Astrocyte (in vitro differentiated cells and primary cell): ENCODE data around the gene FRMD6. TPM values are rescaled to one million over a fixed set of nuclear protein-coding genes. Genes with fewer than 3 reads are reported as not detected.
A peak's percentile ranks its signal among the peaks of the same experiment; 100 is the strongest.

Source experiments
- DNase-seq: peaks from one replicate; pipeline ENCODE4 v3.0.0-alpha.2; 2010; ENCODE audit warnings: low read depth
- FAIRE-seq: peaks from 2 replicates; lab custom pipeline; 2011; peaks lifted over from hg19 to GRCh38; lab: Jason Lieb, UNC
- H2AFZ ChIP-seq: 2 replicates; pipeline ENCODE4 v1.6.0; 2012; ENCODE audit warnings: low read depth, low read length, inconsistent platforms
- H3K27ac ChIP-seq: 2 replicates; pipeline ENCODE4 v1.5.1; 2011; ENCODE audit warnings: low read depth, low read length, inconsistent platforms
- H3K27me3 ChIP-seq: 2 replicates; pipeline ENCODE4 v1.6.0; 2011; ENCODE audit warnings: low read length, inconsistent platforms; ENCODE audit not compliant: insufficient read depth
- H3K36me3 ChIP-seq: 2 replicates; pipeline ENCODE4 v1.5.1; 2011; ENCODE audit warnings: low read length, inconsistent platforms; ENCODE audit not compliant: insufficient read depth
- H3K4me1 ChIP-seq: 2 replicates; pipeline ENCODE4 v1.5.1; 2011; ENCODE audit warnings: low read length, inconsistent platforms; ENCODE audit not compliant: insufficient read depth
- H3K4me2 ChIP-seq: 2 replicates; pipeline ENCODE4 v1.6.0; 2012; ENCODE audit warnings: low read length, inconsistent platforms
- H3K4me3 ChIP-seq: 2 replicates; pipeline ENCODE4 v1.5.1; 2011; ENCODE audit warnings: low read depth, mild to moderate bottlenecking, low read length, inconsistent platforms; ENCODE audit not compliant: insufficient read depth
- H3K79me2 ChIP-seq: 2 replicates; pipeline ENCODE4 v1.6.0; 2012; ENCODE audit warnings: mild to moderate bottlenecking, low read length, inconsistent platforms; ENCODE audit not compliant: insufficient read depth
- H3K9ac ChIP-seq: 2 replicates; pipeline ENCODE4 v1.6.0; 2012; ENCODE audit warnings: mild to moderate bottlenecking, low read length, inconsistent platforms
- H3K9me3 ChIP-seq: 2 replicates; pipeline ENCODE4 v1.5.1; 2012; ENCODE audit warnings: low read depth, mild to moderate bottlenecking, low read length, inconsistent platforms; ENCODE audit not compliant: insufficient read depth
- H4K20me1 ChIP-seq: 2 replicates; pipeline ENCODE4 v1.6.0; 2012; ENCODE audit warnings: low read length, inconsistent platforms; ENCODE audit not compliant: insufficient read depth
- H3K27ac Mint-ChIP-seq: one replicate; pipeline ENCODE4 v1.8.0; 2021; ENCODE audit warnings: mild to moderate bottlenecking, mixed read lengths; ENCODE audit not compliant: unreplicated experiment
- H3K27me3 Mint-ChIP-seq: one replicate; pipeline ENCODE4 v1.8.0; 2021; ENCODE audit warnings: low read depth, mixed read lengths; ENCODE audit not compliant: unreplicated experiment
- H3K36me3 Mint-ChIP-seq: one replicate; pipeline ENCODE4 v1.8.0; 2021; ENCODE audit warnings: low read depth, mixed read lengths; ENCODE audit not compliant: unreplicated experiment
- H3K4me1 Mint-ChIP-seq: one replicate; pipeline ENCODE4 v1.8.0; 2021; ENCODE audit warnings: low read depth, mixed read lengths; ENCODE audit not compliant: unreplicated experiment
- H3K4me3 Mint-ChIP-seq: one replicate; pipeline ENCODE4 v1.8.0; 2021; ENCODE audit warnings: mild to moderate bottlenecking, moderate library complexity, mixed read lengths; ENCODE audit not compliant: unreplicated experiment
- H3K9me3 Mint-ChIP-seq: one replicate; pipeline ENCODE4 v1.8.0; 2021; ENCODE audit warnings: mild to moderate bottlenecking, mixed read lengths; ENCODE audit not compliant: unreplicated experiment
- EZH2 ChIP-seq: IDR thresholded peaks from 2 replicates; pipeline ENCODE4 v1.6.1; 2012; ENCODE audit warnings: mild to moderate bottlenecking, low read length, inconsistent platforms; ENCODE audit not compliant: insufficient read depth
- total RNA-seq: library from RNA; stranded (reverse); gene quantifications from 2 replicates; pipeline ENCODE4 v1.2.1, GENCODE V29; 2021
- TF ChIP-seq, protein P1 (sequence below): IDR thresholded peaks from 2 replicates; pipeline ENCODE4 v1.5.1; 2011; ENCODE audit warnings: low read depth, mild to moderate bottlenecking, inconsistent platforms, low read length, moderate library complexity; ENCODE audit not compliant: insufficient read depth

Gene FRMD6
- total RNA-seq, 1 donor from 2014 or later: 492 TPM

- no peak for TF ChIP-seq EZH2
- TF ChIP-seq, protein P1, sequence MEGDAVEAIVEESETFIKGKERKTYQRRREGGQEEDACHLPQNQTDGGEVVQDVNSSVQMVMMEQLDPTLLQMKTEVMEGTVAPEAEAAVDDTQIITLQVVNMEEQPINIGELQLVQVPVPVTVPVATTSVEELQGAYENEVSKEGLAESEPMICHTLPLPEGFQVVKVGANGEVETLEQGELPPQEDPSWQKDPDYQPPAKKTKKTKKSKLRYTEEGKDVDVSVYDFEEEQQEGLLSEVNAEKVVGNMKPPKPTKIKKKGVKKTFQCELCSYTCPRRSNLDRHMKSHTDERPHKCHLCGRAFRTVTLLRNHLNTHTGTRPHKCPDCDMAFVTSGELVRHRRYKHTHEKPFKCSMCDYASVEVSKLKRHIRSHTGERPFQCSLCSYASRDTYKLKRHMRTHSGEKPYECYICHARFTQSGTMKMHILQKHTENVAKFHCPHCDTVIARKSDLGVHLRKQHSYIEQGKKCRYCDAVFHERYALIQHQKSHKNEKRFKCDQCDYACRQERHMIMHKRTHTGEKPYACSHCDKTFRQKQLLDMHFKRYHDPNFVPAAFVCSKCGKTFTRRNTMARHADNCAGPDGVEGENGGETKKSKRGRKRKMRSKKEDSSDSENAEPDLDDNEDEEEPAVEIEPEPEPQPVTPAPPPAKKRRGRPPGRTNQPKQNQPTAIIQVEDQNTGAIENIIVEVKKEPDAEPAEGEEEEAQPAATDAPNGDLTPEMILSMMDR: no peak
- no peak overlapping the region for H2AFZ ChIP-seq
- no peak overlapping the region for H3K27ac ChIP-seq
- H3K4me2 ChIP-seq: no peak overlapping the region
- peaks cover 37% of the 10 kb centered on the region for H4K20me1 ChIP-seq
- Mint-ChIP-seq H3K36me3 (peaks cover 9% of the 10 kb centered on the region), H3K4me1 (peaks cover 54% of the 10 kb centered on the region), H3K27ac (no peak overlapping the region), H3K27me3 (no peaks in the 10 kb centered on the region), H3K9me3 (no peaks in the 10 kb centered on the region), H3K4me3 (no peak overlapping the region)
- H3K9ac ChIP-seq: no peak overlapping the region
- peaks cover 55% of the 10 kb centered on the region for H3K36me3 ChIP-seq
- no peaks in the 10 kb centered on the region for H3K9me3 ChIP-seq
- DNase-seq: no peak
- H3K79me2 ChIP-seq: no peaks in the 10 kb centered on the region
- no peaks in the 10 kb centered on the region for H3K27me3 ChIP-seq
- no peak overlapping the region for H3K4me3 ChIP-seq
- H3K4me1 ChIP-seq: peaks cover 14% of the 10 kb centered on the region
- FAIRE-seq: no peak
Measured at GRCh38 chr14:51730098-51730497, 78.4 kb downstream of the FRMD6 start.

DNA sequence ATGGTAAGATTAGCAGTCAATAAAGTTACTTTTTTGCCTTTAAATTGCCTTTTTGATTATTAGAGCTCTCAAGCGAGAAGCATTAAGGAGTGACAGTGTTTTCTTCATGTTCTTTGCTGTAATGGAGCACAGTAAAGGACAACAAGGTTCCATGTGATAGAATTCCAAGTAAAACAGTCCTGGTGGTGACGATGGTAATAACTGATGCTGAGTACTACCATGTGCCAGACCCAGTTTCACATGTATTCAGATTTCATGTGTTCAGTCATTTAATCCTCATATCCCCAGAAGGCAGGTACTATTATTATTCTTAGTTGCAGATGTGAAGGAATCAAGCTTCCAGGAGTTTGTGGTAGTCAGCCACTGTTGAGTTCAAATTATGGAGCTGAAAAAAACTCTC, 79.0 kb downstream of the FRMD6 start:
- Histone ChIP-seq H3K79me2 (no peaks in the 10 kb centered on the region), H3K36me3 (peaks cover 49% of the 10 kb centered on the region), H3K9me3 (no peaks in the 10 kb centered on the region), H3K27me3 (no peaks in the 10 kb centered on the region), H4K20me1 (peaks cover 33% of the 10 kb centered on the region), H2AFZ (no peak overlapping the region), H3K27ac (no peak overlapping the region), H3K4me1 (peaks cover 8% of the 10 kb centered on the region), H3K4me2 (no peak overlapping the region), H3K9ac (no peak overlapping the region), H3K4me3 (no peak overlapping the region)
- no peak for FAIRE-seq
- Mint-ChIP-seq H3K36me3 (peaks cover 5% of the 10 kb centered on the region), H3K4me1 (peaks cover 48% of the 10 kb centered on the region), H3K9me3 (no peaks in the 10 kb centered on the region), H3K27me3 (no peaks in the 10 kb centered on the region), H3K27ac (peak overlapping the region; percentile 71), H3K4me3 (no peak overlapping the region)
- TF ChIP-seq EZH2: no peak
- TF ChIP-seq, protein P1: no peak
- DNase-seq: no peak

DNA sequence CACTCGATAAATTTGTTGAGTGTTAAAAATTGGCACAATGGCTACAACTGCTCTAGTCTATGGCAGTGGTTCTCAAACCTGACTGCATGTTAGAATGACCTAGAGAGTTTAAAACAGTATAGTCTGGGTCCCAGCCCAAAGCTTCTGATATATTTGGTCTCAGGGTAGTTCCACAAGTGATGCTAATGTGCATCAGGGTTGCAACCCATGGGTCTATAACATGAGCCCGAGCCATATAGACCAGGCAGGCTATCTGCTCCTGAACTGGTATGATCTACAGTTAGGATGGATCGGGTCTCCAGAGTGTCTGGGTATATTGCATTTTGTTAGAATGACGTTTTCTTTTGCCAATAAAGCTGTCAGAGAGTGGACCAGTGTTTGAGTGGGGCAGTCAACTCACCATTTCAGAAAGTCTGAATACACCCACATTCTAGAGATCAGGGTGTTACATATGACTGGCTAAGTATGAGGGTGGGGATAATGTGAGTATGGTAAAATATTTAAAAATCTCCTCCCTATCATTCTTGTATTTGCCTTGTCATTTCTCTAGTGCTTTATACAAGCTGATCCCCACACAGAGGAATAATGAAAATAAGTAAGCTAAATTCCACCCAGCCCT, 80.9 kb downstream of the FRMD6 start:
- H3K4me3 ChIP-seq: no peak overlapping the region
- H3K27ac Mint-ChIP-seq: no peak overlapping the region
- peaks cover 22% of the 10 kb centered on the region for H4K20me1 ChIP-seq
- no peak for TF ChIP-seq EZH2
- TF ChIP-seq, protein P1: no peak
- DNase-seq (no peak), FAIRE-seq (peak; percentile 41)
- H3K9ac ChIP-seq: no peak overlapping the region
- H3K27me3 ChIP-seq: no peaks in the 10 kb centered on the region
- H3K4me1 Mint-ChIP-seq: peaks cover 34% of the 10 kb centered on the region
- peaks cover 31% of the 10 kb centered on the region for H3K36me3 ChIP-seq
- H3K4me2 ChIP-seq: no peak overlapping the region
- H3K27ac ChIP-seq: no peak overlapping the region
- H3K4me3 Mint-ChIP-seq: no peak overlapping the region
- peaks cover 4% of the 10 kb centered on the region for H3K36me3 Mint-ChIP-seq
- H3K79me2 ChIP-seq: no peaks in the 10 kb centered on the region
- H3K9me3 Mint-ChIP-seq: no peaks in the 10 kb centered on the region
- no peaks in the 10 kb centered on the region for H3K27me3 Mint-ChIP-seq
- H3K4me1 ChIP-seq: no peaks in the 10 kb centered on the region
- H3K9me3 ChIP-seq: no peaks in the 10 kb centered on the region
- H2AFZ ChIP-seq: no peak overlapping the region
